ENCODE results near the gene ONECUT3.
A peak's percentile ranks its signal among the peaks of the same experiment; 100 is the strongest.
"Not testable (repeated sequence)": the region's sequence is repeated elsewhere in the genome, so short reads cannot be mapped to it uniquely, and the experiment has no call there.

Gene ONECUT3

DNA sequence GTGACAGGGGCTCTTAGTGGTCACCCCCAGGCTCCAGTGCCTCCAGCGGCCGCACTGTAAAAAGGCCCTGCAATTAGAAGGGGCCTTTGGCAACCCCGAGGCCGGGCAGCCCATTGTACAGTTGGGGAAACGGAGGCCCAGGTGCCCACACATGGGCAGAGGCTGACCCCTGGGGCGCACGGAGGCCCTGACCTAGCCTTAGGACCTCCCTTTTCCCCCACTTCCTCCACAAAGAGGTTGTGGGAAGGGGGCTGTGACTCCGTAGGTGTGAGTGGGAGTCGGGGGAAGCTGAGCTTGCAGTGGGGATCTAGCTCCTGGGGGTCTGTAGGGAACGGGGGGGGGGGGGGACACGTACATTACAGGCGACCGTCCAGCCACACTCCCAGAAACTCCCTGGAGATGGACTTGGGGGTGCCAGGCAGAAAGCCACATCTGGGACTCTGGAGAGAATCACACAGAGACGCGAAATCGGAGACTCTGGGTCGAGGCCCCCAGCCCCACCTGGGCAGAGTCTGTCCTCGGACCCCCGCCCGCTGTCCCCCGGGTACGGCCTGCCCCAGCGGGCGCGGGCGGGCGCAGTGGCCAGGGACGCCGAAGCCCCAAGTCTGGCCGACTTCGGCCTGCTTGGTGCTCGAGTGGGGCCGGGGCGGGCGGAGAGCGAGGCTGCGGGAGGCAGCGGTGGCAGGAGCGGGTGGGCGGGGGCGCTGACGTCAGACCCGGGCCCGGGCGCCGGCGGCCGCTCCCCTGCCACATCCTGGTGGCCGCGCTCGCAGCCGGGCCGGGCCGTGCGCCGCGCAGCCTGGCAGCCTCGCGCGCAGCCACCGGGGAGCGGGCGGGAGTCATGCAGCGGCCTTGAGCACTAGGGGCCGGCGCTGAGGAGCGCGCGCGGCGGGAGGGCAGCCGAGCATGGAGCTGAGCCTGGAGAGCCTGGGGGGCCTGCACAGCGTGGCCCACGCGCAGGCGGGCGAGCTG lies at the start of gene ONECUT3:
Gene ONECUT3, plus strand, starts transcription at position 750 of the 972 bp plus-strand sequence. Its CDS starts 157 bp downstream, at position 907.
- Mint-ChIP-seq H3K27me3 (ENCODE audit: low read depth) (peaks cover 59% of the 10 kb centered on the region), H3K9me3 (no peaks in the 10 kb centered on the region), H3K4me1 (ENCODE audit: low read depth) (peaks cover 9% of the 10 kb centered on the region), H3K36me3 (ENCODE audit: low read depth) (peaks cover 3% of the 10 kb centered on the region), H3K4me3 (no peak within 1 kb of the TSS), H3K27ac (peak within 1 kb of the TSS; percentile 55)
- DNase-seq (ENCODE audit: low spot score) = no peak

DNA sequence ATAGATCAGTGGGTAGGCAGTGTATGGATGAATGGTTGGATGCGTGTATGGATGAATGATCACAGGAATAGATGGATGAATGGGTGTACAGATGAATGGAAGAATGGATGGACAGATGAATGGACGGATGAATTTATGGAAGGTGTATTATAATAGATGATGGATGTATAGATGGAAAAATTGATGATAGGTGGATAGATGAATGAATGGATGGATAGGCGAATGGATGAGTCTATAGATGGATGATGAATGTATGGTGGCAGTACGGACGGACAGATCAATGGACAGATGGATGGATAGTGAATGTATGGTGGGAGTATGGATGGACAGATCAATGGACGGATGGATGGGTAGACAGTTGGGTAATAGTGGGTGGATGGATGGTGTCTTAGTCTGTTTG lies 49.0 kb upstream of the ONECUT3 start:
- H3K27ac Mint-ChIP-seq = peak overlapping the region; percentile 0
- H3K9me3 Mint-ChIP-seq = peaks cover 5% of the 10 kb centered on the region
- DNase-seq (ENCODE audit: low spot score) = no peak
- peaks cover 4% of the 10 kb centered on the region for H3K4me1 Mint-ChIP-seq (ENCODE audit: low read depth)
- no peak overlapping the region for H3K4me3 Mint-ChIP-seq
- no peaks in the 10 kb centered on the region for H3K36me3 Mint-ChIP-seq (ENCODE audit: low read depth)
- peaks cover 19% of the 10 kb centered on the region for H3K27me3 Mint-ChIP-seq (ENCODE audit: low read depth)

DNA sequence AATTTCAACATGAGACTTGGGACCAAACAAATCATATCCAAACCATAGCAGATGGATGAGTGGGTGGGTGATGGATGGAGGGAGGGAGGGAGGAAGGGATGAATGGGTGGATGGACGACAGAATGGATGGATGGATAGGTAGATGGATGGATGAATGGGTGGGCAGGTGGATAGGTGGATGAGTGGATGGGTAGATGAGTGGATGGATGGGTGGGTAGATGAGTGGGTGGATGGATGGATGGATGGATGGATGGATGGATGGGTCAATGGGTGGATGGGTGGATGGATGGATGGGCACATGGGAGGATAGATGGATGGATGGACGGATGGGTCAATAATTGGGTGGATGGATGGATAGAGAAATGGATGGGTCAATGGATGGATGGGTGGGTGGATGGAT lies 47.9 kb upstream of the ONECUT3 start:
- Mint-ChIP-seq H3K9me3 (peaks cover 5% of the 10 kb centered on the region), H3K4me1 (ENCODE audit: low read depth) (peaks cover 4% of the 10 kb centered on the region), H3K36me3 (ENCODE audit: low read depth) (no peaks in the 10 kb centered on the region), H3K4me3 (no peak overlapping the region), H3K27ac (no peak overlapping the region), H3K27me3 (ENCODE audit: low read depth) (peaks cover 22% of the 10 kb centered on the region)
- DNase-seq (ENCODE audit: low spot score) = no peak

DNA sequence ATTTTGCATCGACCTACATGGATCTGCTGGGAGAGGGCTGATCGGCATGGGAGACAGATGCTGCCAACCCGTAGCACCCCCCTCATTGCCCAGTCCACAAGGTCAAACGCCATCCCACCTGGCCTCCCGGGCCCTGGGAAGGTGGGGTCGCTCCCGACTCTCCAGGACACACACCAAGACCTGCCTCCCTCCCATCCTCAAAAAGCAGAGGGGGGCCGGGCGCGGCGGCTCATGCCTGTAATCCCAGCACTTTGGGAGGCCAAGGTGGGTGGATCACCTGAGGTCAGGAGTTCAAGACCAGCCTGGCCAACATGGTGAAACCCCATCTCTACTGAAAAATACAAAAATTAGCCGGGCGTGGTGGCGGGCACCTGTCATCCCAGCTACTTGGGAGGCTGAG lies 46.7 kb upstream of the ONECUT3 start:
- not testable (repeated sequence) for DNase-seq (ENCODE audit: low spot score); H3K36me3 Mint-ChIP-seq (ENCODE audit: low read depth); H3K4me1 Mint-ChIP-seq (ENCODE audit: low read depth); H3K27ac Mint-ChIP-seq; H3K4me3 Mint-ChIP-seq; H3K9me3 Mint-ChIP-seq
- peaks cover 12% of the 10 kb centered on the region for H3K27me3 Mint-ChIP-seq (ENCODE audit: low read depth)

DNA sequence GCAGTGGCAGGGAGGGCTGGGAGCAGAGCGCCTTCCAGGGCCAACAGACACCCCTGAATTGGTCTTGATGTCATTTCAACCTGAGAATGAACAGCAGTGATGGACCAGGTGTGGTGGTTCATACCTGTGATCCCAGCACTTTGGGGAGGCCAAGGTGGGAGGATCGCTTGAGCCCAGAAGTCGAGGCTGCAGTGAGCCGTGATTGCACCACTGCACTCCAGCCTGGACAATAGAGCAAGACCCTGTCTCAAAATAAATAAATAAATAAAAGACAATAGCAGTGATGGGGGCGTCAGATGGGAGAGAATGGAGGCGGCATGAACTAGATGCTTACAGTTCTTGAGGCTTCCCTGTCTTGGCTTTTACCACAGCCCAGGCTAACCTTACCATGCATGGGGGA lies 46.1 kb upstream of the ONECUT3 start:
- H3K9me3 Mint-ChIP-seq = peaks cover 5% of the 10 kb centered on the region
- peaks cover 6% of the 10 kb centered on the region for H3K27me3 Mint-ChIP-seq (ENCODE audit: low read depth)
- no peaks in the 10 kb centered on the region for H3K4me1 Mint-ChIP-seq (ENCODE audit: low read depth)
- H3K4me3 Mint-ChIP-seq = no peak overlapping the region
- DNase-seq (ENCODE audit: low spot score) = no peak
- no peaks in the 10 kb centered on the region for H3K36me3 Mint-ChIP-seq (ENCODE audit: low read depth)
- H3K27ac Mint-ChIP-seq = no peak overlapping the region

DNA sequence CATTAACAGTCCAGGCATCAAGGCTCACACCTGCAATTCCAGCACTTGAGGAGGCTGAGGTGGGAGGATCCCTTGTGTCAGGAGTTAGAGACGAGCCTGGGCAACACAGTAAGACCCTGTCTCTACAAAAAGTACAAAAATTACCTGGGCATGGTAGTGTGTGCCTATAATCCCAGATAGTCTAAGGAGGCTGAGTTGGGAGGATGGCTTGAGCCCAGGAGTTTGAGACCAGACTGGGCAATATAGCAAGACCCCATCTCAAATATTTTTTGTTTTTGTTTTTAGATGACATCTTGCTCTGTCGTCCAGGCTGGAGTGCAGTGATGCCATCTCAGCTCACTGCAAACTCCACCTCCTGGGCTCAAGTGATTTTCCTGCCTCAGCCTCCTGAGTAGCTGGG lies 40.1 kb upstream of the ONECUT3 start:
- no peak overlapping the region for H3K27ac Mint-ChIP-seq
- no peaks in the 10 kb centered on the region for H3K36me3 Mint-ChIP-seq (ENCODE audit: low read depth)
- H3K27me3 Mint-ChIP-seq (ENCODE audit: low read depth) = peaks cover 19% of the 10 kb centered on the region
- no peak overlapping the region for H3K4me3 Mint-ChIP-seq
- H3K9me3 Mint-ChIP-seq = no peaks in the 10 kb centered on the region
- H3K4me1 Mint-ChIP-seq (ENCODE audit: low read depth) = no peaks in the 10 kb centered on the region
- no peak for DNase-seq (ENCODE audit: low spot score)

DNA sequence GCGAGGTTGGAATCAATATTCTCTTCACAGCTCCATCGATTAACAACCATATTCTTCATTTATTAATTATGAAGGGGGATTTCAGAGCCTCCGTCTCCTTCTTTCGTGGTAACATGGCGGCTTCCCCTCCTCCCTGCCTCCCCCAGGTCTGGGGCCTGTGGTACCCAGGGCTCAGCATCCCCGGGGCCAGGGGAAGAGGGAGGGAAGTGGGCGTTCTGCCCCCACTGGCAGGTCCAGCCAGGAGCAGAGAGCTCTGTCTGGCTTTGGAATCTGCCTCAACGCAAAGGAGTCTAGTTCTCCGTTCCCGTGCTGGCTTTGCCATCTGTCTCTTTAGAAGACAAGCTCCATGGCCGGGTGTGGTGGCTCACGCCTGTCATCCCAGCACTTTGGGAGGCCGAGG lies 37.8 kb upstream of the ONECUT3 start:
- H3K4me1 Mint-ChIP-seq (ENCODE audit: low read depth) = no peaks in the 10 kb centered on the region

DNA sequence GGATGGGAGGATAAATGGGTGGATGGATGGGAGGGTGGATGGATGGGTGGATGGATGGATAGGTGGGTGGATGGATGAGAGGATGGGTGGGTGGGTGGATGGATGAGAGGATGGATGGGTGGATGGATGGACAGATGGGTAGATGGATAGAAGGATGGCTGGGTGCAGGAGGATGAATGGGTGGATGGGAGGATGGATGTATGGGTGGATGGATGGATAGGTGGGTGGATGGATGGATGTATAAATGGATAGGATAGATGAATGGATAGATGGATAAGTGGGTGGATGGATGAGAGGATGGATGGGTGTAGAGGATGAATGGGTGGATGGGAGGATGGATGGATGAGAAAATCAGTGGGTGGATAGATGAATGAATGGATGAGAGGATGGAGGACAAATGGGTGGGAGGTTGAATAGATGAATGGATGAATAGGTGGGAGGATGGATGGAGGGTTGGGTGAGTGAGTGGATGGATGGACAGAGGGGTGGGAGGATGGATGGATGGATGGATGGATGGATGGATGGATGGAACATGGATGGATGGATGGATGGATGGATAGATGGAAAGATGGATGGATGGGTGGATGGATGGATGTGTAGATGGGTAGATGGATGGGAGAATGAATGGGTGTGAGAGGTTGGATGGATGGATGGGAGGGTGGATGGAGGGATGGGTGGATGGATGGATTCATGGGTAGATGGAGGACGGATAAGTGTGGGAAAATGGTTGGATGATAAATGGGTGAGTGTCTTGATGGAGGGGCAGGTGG lies 35.9 kb upstream of the ONECUT3 start:
- H3K4me3 Mint-ChIP-seq = no peak overlapping the region
- no peaks in the 10 kb centered on the region for H3K4me1 Mint-ChIP-seq (ENCODE audit: low read depth)
- peaks cover 35% of the 10 kb centered on the region for H3K27me3 Mint-ChIP-seq (ENCODE audit: low read depth)
- H3K9me3 Mint-ChIP-seq = no peaks in the 10 kb centered on the region
- H3K36me3 Mint-ChIP-seq (ENCODE audit: low read depth) = no peaks in the 10 kb centered on the region
- DNase-seq (ENCODE audit: low spot score) = no peak
- H3K27ac Mint-ChIP-seq = no peak overlapping the region

More for the DNA sequence above, 37.8 kb upstream of the ONECUT3 start:
- Mint-ChIP-seq H3K27ac (no peak overlapping the region), H3K9me3 (no peaks in the 10 kb centered on the region), H3K27me3 (ENCODE audit: low read depth) (peaks cover 27% of the 10 kb centered on the region), H3K36me3 (ENCODE audit: low read depth) (no peaks in the 10 kb centered on the region), H3K4me3 (no peak overlapping the region)
- DNase-seq (ENCODE audit: low spot score) = no peak

DNA sequence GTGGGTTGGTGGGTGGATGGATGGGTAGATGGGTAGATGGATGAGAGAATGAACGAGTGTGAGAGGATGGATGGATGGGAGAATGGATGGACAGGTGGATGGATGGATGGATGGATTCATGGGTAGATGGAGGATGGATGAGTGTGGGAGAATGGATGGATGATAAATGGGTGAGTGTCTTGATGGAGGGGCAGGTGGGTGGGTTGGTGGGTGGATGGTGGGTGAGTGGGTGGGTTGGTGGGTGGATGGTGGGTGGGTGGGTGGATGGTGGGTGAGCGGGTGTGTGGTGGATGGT lies 35.4 kb upstream of the ONECUT3 start:
- Mint-ChIP-seq H3K9me3 (no peaks in the 10 kb centered on the region), H3K27me3 (ENCODE audit: low read depth) (peaks cover 39% of the 10 kb centered on the region), H3K4me3 (no peak overlapping the region), H3K4me1 (ENCODE audit: low read depth) (no peaks in the 10 kb centered on the region), H3K27ac (peak overlapping the region; percentile 41), H3K36me3 (ENCODE audit: low read depth) (no peaks in the 10 kb centered on the region)
- DNase-seq (ENCODE audit: low spot score) = no peak

DNA sequence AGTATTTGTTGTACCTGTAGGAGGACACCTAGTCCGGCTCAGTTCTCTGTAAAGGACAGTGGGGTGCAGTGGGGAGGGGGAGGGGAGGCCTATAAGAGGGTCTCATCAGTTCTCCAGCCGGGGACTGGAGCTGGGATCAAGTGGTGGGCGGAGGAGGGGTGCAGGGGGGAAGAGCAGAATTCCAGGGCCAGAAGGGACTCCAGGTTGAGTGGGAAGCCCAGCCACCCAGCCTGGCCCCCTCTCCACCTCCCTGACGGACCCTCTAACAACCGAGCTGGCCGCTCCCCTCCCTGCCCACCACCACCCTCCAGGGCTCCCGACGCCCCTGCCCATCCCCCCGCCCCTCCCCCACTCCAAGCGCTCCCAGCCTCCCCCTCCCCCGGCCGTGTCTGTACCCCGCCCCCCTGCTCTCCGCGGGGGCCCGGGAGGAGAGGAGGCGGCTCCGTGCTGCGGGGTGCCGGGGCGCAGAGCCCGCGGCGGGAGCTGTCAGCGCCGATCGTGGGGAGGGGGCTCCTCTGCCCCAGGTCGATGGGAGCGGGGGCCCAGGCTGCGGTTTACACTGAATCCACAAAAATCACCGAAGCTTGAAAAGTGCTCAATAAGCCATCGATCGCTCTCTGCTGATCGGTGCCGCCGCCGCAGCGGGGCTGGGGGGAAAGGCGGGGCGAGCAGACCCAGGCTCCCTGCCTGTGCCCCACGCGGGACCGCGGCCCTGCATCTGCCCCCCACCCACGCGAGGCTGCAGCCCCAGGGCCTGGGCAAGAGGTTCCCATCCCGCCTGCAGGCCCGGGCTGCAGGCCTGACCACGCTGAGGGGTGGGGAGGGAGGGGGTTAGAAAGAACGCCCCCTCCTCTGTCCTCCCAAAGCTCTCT lies 34.6 kb upstream of the ONECUT3 start:
- DNase-seq (ENCODE audit: low spot score) = no peak
- no peak overlapping the region for H3K27ac Mint-ChIP-seq
- no peaks in the 10 kb centered on the region for H3K36me3 Mint-ChIP-seq (ENCODE audit: low read depth)
- no peak overlapping the region for H3K4me3 Mint-ChIP-seq
- H3K27me3 Mint-ChIP-seq (ENCODE audit: low read depth) = peaks cover 42% of the 10 kb centered on the region
- H3K9me3 Mint-ChIP-seq = no peaks in the 10 kb centered on the region
- H3K4me1 Mint-ChIP-seq (ENCODE audit: low read depth) = no peaks in the 10 kb centered on the region

DNA sequence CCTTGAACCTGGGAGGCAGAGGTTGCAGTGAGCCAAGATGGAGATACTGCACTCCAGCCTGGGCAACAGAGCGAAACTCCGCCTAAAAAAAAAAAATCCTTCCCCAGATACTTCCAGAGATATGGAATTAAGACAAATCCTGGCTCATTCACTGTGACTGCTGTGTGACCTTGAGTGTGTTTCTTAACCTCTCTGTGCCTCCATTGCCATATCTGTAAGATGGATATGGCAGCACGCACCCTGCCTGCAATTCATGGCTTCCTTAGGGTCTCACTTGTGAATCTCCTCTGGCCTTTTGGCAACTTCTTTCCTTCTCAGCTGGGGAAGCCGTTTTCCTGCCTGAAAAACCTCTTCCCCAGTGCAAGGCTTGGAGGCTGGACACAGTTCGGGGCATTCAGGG lies 33.8 kb upstream of the ONECUT3 start:
- Mint-ChIP-seq H3K4me3 (no peak overlapping the region), H3K27me3 (ENCODE audit: low read depth) (peaks cover 43% of the 10 kb centered on the region), H3K36me3 (ENCODE audit: low read depth) (no peaks in the 10 kb centered on the region), H3K27ac (no peak overlapping the region), H3K9me3 (no peaks in the 10 kb centered on the region), H3K4me1 (ENCODE audit: low read depth) (no peaks in the 10 kb centered on the region)
- DNase-seq (ENCODE audit: low spot score) = no peak

DNA sequence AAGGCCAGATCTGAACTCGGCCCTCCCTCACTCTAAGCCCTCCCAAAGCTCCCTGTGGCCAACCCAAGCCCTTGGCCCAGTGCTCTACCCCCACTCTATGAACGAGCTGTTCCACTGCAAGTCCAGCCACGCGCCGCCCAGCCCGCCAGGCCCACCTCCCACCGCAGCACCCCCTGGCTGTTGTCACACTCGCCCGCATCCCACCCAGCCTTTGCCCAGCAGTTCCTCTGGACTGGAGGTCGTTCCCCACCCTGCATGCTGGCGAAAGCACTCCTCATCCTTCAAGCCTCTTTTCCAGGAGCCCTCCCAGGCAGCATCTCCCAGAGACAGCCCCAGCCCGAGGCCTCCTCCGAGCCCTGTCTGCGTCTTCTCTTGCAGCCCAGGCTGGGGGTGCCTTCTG lies 33.1 kb upstream of the ONECUT3 start:
- no peak for DNase-seq (ENCODE audit: low spot score)
- Mint-ChIP-seq H3K4me3 (no peak overlapping the region), H3K9me3 (no peaks in the 10 kb centered on the region), H3K27me3 (ENCODE audit: low read depth) (peaks cover 49% of the 10 kb centered on the region), H3K4me1 (ENCODE audit: low read depth) (no peaks in the 10 kb centered on the region), H3K36me3 (ENCODE audit: low read depth) (no peaks in the 10 kb centered on the region), H3K27ac (no peak overlapping the region)

DNA sequence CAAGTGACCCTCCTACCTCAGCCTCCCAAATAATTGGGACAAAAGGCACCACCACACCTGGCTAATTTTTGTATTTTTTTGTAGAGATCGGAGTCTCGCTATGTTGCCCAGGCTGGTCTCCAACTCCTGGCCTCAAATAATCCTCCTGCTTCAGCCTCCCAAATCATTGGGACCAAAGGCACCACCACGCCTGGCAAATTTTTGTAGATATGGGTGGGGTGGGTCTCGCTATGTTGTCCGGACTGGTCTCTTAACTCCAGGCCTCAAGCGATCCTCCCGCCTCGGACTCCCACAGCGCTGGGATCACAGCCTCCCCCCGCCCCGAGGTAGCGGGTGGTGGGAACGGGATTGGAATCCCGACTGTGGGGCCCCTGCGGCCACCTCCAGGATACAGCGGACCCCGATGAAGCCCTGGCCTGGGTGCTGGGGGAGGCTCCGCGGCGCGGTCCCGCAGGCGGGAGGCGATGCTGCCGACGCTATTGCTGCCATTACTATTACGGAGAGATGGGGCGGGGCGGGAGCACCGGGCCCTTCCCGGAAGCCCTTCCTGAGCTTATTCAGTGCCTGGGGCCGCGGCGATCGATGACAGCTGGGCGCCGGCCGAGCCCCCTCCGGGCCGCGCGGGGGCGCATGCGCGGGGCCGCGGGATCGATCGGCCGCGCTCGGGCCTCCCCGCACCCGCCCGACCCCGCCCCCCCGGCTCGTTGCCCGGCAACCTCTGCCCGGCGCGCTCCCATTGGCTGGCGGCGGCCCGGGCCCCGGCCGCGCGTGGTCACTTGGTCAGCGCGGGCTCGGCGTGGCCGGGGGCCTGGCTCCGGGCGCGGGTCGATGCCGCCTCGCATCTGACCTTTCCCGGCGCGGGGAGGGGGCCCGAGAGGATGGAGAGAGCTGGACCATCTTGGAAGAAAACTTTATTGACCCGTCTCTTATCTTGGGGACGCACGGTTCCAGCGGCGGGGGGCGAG lies 27.9 kb upstream of the ONECUT3 start:
- Mint-ChIP-seq H3K27ac (no peak overlapping the region), H3K4me1 (ENCODE audit: low read depth) (peaks cover 3% of the 10 kb centered on the region), H3K9me3 (no peaks in the 10 kb centered on the region), H3K4me3 (peak overlapping the region; percentile 42), H3K36me3 (ENCODE audit: low read depth) (no peaks in the 10 kb centered on the region), H3K27me3 (ENCODE audit: low read depth) (peaks cover 32% of the 10 kb centered on the region)
- peak; percentile 55 for DNase-seq (ENCODE audit: low spot score)

All from T-helper 2 cell treated with Interferon-gamma antibody and Interleukin-4, amounts not matched to agents 5 μg/mL and 100 μg/mL, for 36 hours (primary cell).